ENCODE data around the gene FMN2.
A peak's percentile ranks its signal among the peaks of the same experiment; 100 is the strongest.

FMN2 gene

GRCh38 chr1:240455228-240455821 is 363.6 kb downstream of the FMN2 start:
- no peak overlapping the region for H3K27ac ChIP-seq (ENCODE audit: extremely low read depth, low read depth, low read length)
- no peaks in the 10 kb centered on the region for H3K9me3 ChIP-seq (ENCODE audit: control insufficient read depth, insufficient read depth, low read depth, low read length)
- peaks cover 3% of the 10 kb centered on the region; the same call in 1 of the 2 replicates for H3K4me1 ChIP-seq (ENCODE audit: control insufficient read depth, insufficient read depth, low read length)
- POLR2A ChIA-PET, result no interaction called here
- H3K36me3 ChIP-seq (ENCODE audit: control insufficient read depth in 2 of 2, insufficient read depth in 1 of 2, low read length in 2 of 2), result no peaks in the 10 kb centered on the region
- no peak overlapping the region for H3K4me3 ChIP-seq (ENCODE audit: low read depth, low read length)
- TF ChIP-seq MYNN (tag by site-specific recombination; IDR thresholded peaks at IDR 0.05; ENCODE audit: borderline replicate concordance), result no peak
- no peak for TF ChIP-seq ZNF513 (tag by site-specific recombination; IDR thresholded peaks at IDR 0.05)
- TF ChIP-seq CTCF (tag by site-specific recombination; IDR thresholded peaks at IDR 0.05), result peak; percentile 55
- TF ChIP-seq, protein P1, sequence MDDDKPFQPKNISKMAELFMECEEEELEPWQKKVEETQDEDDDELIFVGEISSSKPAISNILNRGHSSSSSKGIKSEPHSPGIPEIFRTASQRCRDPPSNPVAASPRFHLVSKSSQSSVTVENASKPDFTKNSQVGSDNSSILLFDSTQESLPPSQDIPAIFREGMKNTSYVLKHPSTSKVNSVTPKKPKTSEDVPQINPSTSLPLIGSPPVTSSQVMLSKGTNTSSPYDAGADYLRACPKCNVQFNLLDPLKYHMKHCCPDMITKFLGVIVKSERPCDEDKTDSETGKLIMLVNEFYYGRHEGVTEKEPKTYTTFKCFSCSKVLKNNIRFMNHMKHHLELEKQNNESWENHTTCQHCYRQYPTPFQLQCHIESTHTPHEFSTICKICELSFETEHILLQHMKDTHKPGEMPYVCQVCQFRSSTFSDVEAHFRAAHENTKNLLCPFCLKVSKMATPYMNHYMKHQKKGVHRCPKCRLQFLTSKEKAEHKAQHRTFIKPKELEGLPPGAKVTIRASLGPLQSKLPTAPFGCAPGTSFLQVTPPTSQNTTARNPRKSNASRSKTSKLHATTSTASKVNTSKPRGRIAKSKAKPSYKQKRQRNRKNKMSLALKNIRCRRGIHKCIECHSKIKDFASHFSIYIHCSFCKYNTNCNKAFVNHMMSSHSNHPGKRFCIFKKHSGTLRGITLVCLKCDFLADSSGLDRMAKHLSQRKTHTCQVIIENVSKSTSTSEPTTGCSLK (tag by site-specific recombination; IDR thresholded peaks at IDR 0.05), result no peak
- CTCF ChIA-PET, result interaction anchor here (0.6 to 5.7 kb wide), 32 partner anchors 8 to 431 kb away, joined by 3 to 65 read pairs (median 5); partner anchors contain the start of gene GREM2

DNA sequence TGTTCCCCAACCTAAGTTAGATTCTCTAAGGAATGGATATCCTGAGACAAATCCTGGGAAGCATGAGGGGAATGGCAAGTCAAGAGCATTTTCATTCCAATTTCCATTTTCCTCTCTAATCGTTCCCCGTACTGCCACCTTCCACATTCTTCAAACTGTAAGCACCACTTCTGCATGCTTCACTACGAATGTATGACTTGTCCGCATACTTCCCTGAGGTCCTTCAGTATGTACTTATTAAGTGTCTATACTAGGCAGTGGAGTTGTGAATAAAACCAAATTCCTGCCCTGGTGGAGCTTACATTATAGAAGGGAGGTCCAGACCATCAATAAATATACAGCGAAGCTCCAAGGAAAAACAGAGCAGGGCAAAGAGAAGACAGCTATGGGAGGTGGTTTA is 365.5 kb downstream of the FMN2 start:
- Histone ChIP-seq H3K4me1 (ENCODE audit: control insufficient read depth, insufficient read depth, low read length) (peaks cover 3% of the 10 kb centered on the region; the same call in 1 of the 2 replicates), H3K36me3 (ENCODE audit: control insufficient read depth in 2 of 2, insufficient read depth in 1 of 2, low read length in 2 of 2) (no peaks in the 10 kb centered on the region), H3K4me3 (ENCODE audit: low read depth, low read length) (no peak overlapping the region), H3K9me3 (ENCODE audit: control insufficient read depth, insufficient read depth, low read depth, low read length) (no peaks in the 10 kb centered on the region), H3K27ac (ENCODE audit: extremely low read depth, low read depth, low read length) (no peak overlapping the region)
- POLR2A ChIA-PET, result no interaction called here
- CTCF ChIA-PET, result interaction anchor here (0.6 to 5.7 kb wide), 9 partner anchors 11 to 266 kb away, joined by 3 to 65 read pairs (median 3); partner anchors contain the start of gene GREM2
- TF ChIP-seq ZNF174 (tag by site-specific recombination; IDR thresholded peaks at IDR 0.05) (no peak), SP7 (tag by site-specific recombination; IDR thresholded peaks at IDR 0.05) (no peak), KLF17 (tag by site-specific recombination; IDR thresholded peaks at IDR 0.05) (no peak), ZNF157 (tag by site-specific recombination; IDR thresholded peaks at IDR 0.05) (no peak)

DNA sequence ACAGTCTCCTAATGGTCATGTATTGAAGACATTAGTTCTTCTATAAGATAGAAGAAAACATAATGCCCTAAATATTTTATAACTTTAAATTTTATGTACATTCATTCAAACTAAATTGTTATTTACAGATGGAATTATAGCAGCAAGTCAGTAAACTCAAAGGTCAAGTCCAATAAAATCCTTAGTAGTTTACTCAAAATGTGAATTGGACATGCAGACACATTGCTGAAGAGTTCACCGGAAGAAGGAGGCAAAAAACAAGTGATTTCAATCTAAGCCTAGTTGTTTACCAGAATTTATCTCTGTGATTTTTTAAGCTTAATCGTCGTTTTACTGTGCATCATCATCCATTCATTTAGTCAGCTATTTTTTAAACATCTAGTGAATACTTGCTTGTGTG is 370.6 kb downstream of the FMN2 start:
- Histone ChIP-seq H3K4me3 (ENCODE audit: low read depth, low read length) (no peak overlapping the region), H3K36me3 (ENCODE audit: control insufficient read depth in 2 of 2, insufficient read depth in 1 of 2, low read length in 2 of 2) (no peaks in the 10 kb centered on the region), H3K9me3 (ENCODE audit: control insufficient read depth, insufficient read depth, low read depth, low read length) (no peaks in the 10 kb centered on the region), H3K4me1 (ENCODE audit: control insufficient read depth, insufficient read depth, low read length) (peaks cover 32% of the 10 kb centered on the region), H3K27ac (ENCODE audit: extremely low read depth, low read depth, low read length) (no peak overlapping the region)
- TF ChIP-seq SETDB1 (IDR thresholded peaks at IDR 0.05; ENCODE audit: insufficient read length, low read length) (no peak), ZBTB8A (tag by site-specific recombination; IDR thresholded peaks at IDR 0.05) (no peak), ZNF175 (tag by site-specific recombination; IDR thresholded peaks at IDR 0.05) (no peak), ZNF394 (tag by site-specific recombination; IDR thresholded peaks at IDR 0.05; ENCODE audit: borderline replicate concordance) (no peak), ZNF335 (tag by site-specific recombination; conservative IDR thresholded peaks at IDR 0.05) (no peak), YY2 (tag by site-specific recombination; IDR thresholded peaks at IDR 0.05) (no peak), BCL11A (tag by site-specific recombination; IDR thresholded peaks at IDR 0.05; ENCODE audit: low read depth) (no peak)
- CTCF ChIA-PET, result interaction anchor here (0.9 kb wide), 1 partner anchor 146 kb away, joined by 3 read pairs; no protein-coding TSS in a partner anchor
- POLR2A ChIA-PET, result no interaction called here
